GM21825 (cell line): Measurements from ENCODE around the gene PSKH1.
"Not testable (repeated sequence)": the region's sequence is repeated elsewhere in the genome, so short reads cannot be mapped to it uniquely, and the experiment has no call there.

Source experiments
- ATAC-seq: cut with Tn5 transposase; IDR thresholded peaks from one replicate; pipeline ENCODE4 v1.9.1; 2021; ENCODE audit warnings: mild to moderate bottlenecking, moderate library complexity; ENCODE audit not compliant: unreplicated experiment

Gene PSKH1

DNA sequence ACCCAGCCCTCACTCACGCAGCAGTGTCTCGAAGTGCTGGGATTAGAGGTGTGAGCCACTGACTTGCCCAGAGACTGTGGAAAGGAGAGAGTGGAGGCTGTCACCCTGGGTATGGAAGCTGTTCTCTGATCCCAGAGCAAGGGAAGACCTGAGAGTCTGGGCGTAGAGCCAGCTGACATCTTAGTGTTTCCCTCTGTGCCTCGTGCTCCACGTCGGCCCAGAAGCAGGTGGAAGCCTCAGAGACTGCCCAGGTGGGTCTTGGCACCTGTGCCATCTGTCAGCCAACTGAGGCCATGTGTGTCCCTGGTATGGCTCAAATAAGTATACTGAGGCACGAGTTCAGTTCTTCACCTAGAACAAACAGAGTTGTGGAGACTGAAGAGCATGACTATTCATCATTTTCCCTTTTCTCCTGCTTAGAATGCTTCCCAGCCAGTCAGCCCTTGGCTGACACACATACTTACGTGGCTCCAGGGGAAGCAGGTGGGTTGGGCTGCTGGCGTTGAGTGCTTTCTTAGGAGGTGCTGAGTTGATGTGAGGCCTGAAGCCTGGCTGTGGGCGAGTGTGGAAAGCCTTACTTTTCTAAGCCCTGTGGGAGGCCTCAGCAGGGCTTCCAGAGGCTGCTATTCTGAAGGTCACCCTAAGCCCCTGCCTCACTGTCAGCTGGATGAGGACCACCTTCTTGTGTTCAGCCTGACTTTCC lies 30.5 kb downstream of the PSKH1 start:
- ATAC-seq: no peak

DNA sequence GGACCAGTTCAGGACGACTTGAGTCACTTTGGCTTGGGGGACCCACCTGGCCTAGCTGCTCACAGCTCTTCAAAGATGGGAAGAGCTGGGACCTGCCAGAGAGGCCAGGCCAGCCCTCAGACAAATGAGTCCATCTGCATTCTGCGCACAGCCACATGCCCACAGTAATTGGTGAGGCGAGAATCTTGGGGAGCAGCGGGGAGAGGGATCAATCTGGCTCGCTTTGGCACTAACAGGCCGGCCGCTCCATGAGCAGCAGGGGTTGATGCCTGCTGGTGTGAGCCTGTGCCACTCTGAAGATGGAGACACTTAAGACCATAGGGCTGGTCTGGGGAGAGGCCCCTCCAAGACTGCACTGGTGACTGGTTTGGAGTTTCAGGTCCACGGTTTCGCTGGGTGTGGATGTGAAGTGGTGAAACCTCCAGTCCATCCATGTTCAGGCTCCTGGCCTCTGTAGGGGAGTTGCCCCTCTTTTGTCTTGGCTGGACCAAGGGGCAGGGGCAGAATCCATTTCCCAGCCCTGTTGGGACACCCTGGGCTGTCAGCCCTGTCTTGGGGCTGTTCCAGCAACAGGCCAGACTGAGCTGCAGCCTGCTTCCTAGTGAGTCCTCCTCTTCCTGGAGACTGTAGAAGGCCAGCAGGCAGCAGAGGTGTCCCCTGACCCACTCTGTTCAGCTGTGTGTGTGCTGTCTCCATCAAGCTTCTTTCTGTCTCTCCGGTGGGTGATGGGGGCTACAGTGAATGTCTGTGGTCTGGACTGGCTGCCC lies 31.3 kb downstream of the PSKH1 start:
- no peak for ATAC-seq

DNA sequence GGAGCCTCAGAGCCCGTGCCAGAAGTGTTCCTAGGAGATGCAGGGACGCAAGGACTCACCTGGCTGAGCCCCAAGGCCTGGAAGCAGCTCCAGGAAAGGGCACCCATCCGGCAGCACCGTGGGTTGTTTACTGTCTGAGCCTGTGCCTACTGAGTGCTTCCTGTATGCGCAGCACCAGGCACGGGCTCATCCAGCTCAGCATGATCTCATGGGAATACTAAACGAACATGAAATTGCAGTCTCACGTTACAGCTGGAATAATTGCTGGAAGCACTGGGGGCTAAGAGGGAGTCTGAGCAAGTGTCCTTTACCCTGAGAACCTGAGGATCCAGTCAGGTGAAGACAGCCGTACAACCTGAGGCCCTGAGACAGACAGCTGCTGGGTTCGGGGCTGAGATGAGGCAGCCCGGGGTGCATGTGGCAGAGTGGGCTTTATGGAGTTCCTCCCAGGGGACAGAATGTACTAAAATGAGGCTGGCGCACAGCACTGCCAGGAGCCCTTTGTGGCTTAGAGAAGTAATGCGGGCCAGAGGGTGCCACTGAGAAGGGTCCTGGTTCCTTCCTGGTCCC lies 33.2 kb downstream of the PSKH1 start:
- no peak for ATAC-seq

DNA sequence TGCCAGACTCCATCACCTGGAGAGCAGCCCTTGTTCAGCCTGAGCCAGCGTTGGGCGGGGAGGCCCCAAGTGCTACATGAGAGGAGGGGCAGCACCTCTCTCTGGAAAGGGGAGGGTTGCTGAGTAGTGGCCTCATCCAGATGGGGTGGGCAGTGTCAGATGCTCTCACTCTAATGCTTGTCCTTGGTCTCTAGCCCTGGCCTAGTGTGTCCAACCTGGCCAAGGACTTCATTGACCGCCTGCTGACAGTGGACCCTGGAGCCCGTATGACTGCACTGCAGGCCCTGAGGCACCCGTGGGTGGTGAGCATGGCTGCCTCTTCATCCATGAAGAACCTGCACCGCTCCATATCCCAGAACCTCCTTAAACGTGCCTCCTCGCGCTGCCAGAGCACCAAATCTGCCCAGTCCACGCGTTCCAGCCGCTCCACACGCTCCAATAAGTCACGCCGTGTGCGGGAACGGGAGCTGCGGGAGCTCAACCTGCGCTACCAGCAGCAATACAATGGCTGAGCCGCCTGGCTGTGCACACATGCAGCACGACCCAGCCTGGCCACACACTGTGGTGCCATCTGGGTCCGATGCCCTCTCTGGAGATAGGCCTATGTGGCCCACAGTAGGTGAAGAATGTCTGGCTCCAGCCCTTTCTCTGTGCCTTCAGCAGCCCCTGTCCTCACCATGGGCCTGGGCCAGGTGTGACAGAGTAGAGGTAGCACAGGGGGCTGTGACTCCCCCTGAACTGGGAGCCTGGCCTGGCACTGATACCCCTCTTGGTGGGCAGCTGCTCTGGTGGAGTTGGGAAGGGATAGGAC lies 34.3 kb downstream of the PSKH1 start:
- no peak for ATAC-seq

DNA sequence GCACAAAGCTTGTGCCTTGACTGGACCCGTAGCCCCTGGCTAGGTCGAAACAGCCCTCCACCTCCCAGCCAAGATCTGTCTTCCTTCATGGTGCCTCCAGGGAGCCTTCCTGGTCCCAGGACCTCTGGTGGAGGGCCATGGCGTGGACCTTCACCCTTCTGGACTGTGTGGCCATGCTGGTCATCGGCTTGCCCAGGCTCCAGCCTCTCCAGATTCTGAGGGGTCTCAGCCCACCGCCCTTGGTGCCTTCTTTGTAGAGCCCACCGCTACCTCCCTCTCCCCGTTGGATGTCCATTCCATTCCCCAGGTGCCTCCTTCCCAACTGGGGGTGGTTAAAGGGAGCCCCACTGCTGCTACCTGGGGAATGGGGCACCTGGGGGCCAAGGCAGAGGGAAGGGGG lies 35.1 kb downstream of the PSKH1 start:
- ATAC-seq: no peak

DNA sequence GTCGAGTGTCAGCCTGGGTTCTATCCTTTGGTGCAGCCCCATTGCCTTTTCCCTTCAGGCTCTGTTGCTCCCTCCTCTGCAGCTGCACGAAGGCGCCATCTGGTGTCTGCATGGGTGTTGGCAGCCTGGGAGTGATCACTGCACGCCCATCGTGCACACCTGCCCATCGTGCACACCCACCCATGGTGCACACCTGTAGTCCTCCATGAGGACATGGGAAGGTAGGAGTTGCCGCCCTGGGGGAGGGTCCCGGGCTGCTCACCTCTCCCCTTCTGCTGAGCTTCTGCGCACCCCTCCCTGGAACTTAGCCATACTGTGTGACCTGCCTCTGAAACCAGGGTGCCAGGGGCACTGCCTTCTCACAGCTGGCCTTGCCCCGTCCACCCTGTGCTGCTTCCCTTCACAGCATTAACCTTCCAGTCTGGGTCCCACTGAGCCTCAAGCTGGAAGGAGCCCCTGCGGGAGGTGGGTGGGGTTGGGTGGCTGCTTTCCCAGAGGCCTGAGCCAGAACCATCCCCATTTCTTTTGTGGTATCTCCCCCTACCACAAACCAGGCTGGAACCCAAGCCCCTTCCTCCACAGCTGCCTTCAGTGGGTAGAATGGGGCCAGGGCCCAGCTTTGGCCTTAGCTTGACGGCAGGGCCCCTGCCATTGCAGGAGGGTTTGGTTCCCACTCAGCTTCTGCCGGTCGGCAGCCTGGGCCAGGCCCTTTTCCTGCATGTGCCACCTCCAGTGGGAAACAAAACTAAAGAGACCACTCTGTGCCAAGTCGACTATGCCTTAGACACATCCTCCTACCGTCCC lies 35.7 kb downstream of the PSKH1 start:
- peak; percentile 40 for ATAC-seq

DNA sequence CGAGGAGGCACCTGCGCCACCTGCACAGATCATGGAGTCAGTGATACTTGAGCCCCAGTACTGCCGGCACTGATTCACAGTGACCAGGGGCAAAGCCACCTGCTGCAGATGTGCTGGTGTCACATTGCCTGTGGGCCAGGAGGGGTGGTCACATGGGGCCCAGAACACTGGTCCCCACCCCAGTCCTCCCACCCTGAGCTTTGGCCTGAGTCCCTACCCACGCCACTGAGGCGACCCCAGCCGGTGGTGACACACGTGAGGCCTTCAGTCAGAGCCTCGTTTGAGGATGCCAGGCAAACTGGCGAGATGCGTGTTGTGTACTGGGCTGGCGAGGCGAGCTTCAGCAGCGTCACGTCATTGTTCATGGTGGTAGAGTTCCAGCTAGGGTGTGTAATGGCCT lies 37.1 kb downstream of the PSKH1 start:
- ATAC-seq: no peak

DNA sequence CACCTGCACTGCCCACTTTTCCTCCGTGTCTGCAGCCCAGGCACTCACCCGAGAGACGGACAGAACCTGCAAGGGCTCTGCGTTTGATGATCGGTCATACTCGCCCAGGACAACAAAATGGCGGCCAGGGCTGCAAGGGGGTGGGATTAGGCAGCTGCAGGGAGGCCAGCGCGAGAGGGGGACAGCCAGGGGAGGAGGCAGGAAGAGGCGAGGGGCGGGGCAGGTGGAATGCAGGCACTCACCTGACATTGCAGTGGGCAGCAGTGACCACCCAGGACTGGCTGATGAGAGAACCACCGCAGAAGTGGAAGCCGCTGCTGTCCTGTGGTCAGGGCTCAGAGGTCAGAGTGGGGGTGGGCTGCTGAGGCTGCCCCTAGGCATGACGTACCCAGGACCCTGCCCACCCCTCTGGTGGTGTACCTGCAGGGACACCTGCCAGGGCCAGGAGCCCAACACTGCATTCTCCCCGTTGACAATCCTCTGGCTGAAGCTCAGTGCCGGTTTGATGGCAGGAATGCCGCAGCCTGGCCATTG lies 37.7 kb downstream of the PSKH1 start:
- ATAC-seq: no peak

DNA sequence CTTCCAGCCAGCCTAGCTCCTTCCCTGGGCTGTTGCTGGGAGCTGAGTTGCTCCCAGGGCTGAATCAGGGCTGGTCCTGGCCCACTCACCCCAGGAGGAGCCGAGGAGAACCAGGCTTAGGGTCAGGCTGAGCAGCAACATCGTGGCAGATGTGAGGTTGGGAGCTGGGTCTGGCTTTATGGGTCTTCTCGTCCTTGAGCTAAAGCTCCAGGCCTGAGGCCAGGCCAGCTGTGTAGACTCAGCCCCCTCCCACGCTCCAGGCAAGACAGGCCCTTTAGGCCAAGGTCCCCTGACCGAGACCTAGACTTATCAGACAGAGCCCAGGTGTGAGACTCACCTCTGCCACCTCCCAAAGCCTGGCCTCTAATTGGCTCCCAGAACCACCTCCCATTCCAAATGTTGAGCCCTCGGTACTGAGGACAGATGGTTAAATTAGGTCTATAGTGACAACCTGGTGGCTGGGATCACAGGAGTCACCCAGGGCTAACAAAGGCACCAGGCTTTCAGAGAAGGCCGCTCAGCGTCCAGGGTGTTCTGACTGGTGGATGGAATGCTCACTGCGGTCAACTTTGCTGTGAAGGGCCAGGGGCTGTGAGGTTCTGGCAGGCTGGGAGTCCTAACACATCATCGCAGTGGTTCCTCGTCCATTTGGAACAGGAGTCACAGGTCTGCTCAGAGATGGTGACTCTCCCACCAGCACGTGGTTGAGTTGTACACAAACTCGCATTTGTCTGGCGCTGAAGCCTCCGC lies 38.8 kb downstream of the PSKH1 start, which contains the start of gene CTRL:
CTRL (minus strand) TSS at position 151 of the 750 bp plus-strand sequence; CDS start at position 141, 10 bp downstream.
- ATAC-seq: no peak

DNA sequence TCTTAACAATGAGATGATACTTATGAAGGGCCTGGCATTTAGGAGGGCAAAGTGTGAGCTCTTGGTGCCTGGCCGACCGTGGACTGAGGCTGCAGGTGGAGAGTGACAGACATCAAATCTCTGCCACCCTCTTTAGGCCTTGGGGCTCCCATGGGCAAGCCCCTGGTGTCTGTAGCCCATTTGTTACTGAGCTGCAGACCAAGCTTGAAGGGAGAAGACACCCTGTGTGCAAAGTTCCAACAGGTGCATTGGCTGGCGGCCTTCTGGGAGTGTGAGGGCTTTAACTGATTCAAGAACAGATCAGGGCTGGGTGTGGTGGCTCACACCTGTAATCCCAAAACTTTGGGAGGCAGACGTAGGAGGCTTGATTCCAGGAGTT lies 39.4 kb downstream of the PSKH1 start:
- no peak for ATAC-seq

DNA sequence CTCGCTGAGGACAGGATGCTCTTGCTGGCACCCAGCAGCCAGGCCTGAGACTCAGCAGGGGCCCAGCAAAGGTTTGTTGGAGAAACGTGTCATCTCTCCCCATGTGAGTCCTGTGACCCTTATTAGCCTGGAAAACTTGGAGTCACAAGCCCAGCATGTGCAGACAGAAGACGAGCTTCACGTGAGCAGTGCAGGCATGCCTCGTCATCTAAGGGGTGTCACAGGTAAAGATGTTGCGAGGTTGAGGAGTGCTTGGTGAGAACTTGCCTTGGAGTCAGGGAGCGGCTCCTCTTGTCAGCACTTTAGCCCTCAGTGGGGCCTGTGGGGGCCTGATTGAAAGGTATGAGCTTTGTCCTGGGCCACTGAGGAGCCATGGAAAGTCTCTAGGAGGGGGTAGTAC lies 40.8 kb downstream of the PSKH1 start:
- ATAC-seq: no peak

DNA sequence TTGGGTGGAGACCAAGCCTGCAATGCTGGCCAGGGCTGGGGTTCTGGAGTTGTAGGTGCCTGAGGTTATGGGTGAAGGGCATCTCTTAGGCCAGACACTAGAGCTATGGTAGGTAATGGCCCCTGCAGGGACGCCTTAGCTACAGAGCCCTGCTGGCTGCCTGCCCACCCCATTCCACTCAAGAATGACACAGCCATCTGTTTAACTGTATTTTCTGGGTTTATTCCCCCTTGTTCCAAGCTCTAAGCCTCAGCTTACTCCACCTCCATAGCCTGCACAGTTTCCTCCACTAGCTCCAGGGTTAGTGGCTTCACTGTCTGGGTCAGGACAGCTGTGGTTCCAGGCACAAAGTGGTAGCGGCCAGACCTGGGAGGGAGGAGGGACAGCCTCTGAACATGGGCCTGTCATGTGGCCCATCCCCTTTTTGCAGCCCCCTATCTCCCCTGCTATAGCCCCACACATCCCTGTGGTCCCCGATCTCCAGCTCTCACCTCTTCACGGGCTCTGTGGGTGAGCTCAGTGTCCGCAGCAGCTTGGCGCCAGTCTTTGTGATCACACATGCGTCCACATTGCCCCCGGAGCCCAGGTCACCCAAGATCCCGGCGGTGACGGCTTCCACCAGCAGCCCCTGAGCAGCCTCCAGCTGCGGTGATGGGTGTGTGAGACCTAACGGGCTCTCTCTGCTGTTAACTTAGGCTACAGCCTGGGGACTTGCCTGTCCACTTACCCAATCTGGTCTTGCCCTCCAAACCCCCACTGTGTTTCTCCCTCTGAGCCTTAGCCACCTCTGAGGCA lies 41.4 kb downstream of the PSKH1 start:
- no peak for ATAC-seq

DNA sequence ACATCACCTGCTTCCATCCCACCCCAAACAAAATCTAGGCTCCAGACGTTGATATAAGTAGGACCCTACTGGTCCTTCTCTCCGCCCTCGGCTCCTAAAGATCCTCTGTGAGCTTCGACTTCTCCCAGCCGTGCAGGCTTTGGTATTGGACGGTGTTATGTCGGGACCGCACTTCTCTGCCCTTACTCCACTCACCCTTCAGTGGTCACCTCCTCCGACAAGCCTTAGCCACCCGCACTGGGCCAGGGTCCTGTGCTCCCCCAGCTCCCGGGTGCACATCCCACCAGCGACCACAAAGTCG lies 42.0 kb downstream of the PSKH1 start:
- ATAC-seq: no peak

DNA sequence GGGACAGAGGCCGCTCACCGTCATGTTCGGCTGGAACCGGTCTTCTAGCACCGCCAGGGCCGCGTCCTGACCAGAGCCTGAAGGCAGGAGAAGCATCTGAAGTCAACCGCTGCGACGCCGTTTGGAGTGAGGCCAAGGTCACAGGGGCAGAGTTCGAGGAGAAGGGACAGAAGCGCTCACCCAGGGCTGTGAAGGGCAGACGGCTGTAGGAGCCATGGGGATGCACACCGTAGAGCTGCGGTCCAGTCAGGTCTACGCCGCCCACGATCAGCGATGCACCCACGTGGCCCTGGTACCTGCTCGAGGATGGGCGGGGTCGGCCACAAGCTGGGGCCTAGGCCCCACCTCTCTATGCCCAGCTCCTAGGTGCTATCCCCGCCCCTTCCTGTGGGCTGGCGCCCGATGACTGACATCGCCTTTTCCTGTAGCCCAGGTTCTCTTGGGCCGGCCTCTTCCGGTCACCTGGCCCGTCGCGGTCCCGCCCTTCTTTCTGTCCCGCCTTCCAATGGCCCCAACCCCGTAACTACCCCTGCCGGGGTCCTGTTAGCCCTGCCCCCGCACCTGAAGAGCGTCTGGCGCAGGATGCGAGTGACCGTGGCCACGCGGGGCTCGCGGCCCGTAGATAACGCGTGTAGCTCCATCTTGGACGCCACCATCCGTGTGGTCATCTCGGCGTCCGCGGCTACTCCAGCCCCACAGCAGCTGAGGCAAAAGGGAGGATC lies 42.5 kb downstream of the PSKH1 start:
- ATAC-seq: peak; percentile 83

DNA sequence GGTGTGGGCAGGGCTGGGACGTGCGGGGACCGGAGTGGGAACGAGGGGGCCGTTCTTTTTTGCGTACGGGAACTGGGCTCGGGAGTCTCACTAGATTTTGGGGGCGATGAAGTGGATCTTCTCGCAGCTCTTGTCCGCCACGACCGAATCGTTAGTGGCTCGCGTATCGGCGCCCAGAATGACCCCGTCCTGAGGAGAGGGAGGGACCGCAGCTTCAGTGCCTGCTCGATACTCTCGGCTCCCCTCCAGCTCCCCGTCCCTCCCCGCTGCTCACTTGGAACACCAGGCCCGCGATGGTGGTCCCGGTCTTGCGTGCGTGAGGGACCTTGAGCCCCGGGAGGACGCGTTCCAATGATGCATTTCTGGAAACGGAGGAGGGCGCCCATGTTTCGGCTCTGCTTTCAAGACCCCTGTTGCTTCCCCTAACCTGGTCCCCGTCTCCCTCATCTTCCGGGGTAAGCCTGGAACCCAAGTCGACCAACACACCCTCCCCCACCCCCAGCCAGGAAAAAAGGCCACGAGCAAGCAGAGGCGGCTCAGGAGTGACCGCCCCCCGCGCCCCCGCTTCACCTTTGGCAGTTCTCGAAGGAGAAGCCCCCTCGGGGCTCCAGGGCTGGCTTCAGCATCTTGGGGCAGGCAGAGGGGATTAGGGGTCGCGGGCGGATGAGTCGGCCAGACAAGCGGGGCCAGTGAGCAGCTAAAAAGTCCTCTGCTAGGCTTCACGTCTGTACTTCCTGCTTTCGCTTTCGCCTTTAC lies 43.2 kb downstream of the PSKH1 start, which contains the start of gene PSMB10:
PSMB10 (minus strand) TSS at position 727 of the 756 bp plus-strand sequence; CDS start at position 626, 101 bp downstream.
- peak; percentile 3 for ATAC-seq

DNA sequence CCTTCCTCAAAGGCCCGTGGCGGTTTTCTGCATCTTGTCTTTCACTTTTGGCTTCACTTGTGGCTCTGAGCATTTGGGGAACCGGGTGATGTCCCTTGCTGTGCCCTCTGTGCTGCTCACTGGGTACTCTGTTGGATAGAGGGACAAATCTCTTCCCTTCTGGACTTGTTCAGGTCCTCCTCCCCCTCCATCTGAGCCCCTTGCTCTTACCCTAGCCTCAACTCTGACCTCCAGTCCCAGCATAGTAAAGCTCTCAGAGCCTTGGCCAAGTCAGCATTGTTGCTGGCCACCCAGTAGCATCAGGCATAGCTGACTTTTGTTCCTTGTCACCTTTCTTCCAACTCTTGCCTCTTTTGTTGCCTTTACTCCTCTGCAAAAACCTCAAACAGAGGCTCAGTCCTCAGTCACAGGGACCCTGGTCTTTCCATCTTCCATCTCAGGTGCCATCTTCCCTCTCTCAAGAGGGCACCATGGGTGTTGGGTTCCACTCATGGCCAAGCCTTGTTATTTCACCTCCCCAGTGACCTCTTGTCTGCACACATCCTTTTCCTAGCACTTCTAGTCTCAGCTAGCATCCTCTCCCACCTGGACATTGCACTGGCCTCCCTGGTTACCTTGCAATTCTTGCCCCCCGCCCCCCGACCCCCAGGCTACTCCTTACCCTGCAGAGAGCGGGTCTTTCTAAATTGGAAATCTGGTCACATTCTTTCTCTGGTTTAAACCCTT lies 44.0 kb downstream of the PSKH1 start:
- peak; percentile 54 for ATAC-seq

DNA sequence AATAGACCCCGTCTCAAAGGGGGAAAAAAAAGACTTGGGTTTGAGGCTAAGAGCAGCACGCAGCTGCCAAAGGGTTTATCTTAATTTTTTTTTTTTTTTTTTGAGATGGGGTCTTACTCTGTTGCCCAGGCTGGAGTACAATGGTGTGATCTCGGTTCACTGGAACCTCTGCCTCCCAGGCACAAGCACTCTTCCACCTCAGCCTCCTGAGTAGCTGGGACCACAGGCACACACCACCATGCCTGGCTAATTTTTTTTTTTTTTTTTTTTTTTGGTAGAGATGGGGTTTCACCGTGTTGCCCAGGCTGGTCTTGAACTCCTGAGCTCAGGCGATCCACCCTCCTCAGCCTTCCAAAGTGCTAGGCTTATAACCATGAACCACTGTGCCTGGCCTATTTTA lies 44.7 kb downstream of the PSKH1 start:
- ATAC-seq: not testable (repeated sequence)
